Measurements from ENCODE around the gene RIPOR1.
A peak's percentile ranks its signal among the peaks of the same experiment; 100 is the strongest.

RIPOR1 gene

GRCh38 chr16:67548265-67549126 is 19.9 kb downstream of the RIPOR1 start:
- peak overlapping the region; percentile 79 for H3K4me3 Mint-ChIP-seq
- peak; percentile 63 for ATAC-seq (ENCODE audit: low read depth)
- H3K9me3 Mint-ChIP-seq = no peaks in the 10 kb centered on the region
- H3K36me3 Mint-ChIP-seq = peaks cover 15% of the 10 kb centered on the region
- peak overlapping the region; percentile 96 for H3K27ac Mint-ChIP-seq
- peaks cover 70% of the 10 kb centered on the region for H3K4me1 Mint-ChIP-seq
- no peak for DNase-seq (ENCODE audit: low spot score in 2 of 2)
- H3K27me3 Mint-ChIP-seq = no peaks in the 10 kb centered on the region

GRCh38 chr16:67549240-67549639 is 20.6 kb downstream of the RIPOR1 start:
- Mint-ChIP-seq H3K27ac (peak overlapping the region; percentile 96), H3K4me1 (peaks cover 66% of the 10 kb centered on the region), H3K36me3 (peaks cover 9% of the 10 kb centered on the region), H3K4me3 (no peak overlapping the region), H3K27me3 (no peaks in the 10 kb centered on the region), H3K9me3 (no peaks in the 10 kb centered on the region)
- ATAC-seq (ENCODE audit: low read depth) = no peak
- no peak for DNase-seq (ENCODE audit: low spot score in 2 of 2)

- peaks cover 62% of the 10 kb centered on the region for H3K4me1 Mint-ChIP-seq
- H3K9me3 Mint-ChIP-seq = no peaks in the 10 kb centered on the region
- no peaks in the 10 kb centered on the region for H3K27me3 Mint-ChIP-seq
- ATAC-seq (ENCODE audit: low read depth) (no peak), DNase-seq (ENCODE audit: low spot score in 2 of 2) (no peak)
- H3K36me3 Mint-ChIP-seq = peaks cover 9% of the 10 kb centered on the region
- peak overlapping the region; percentile 96 for H3K27ac Mint-ChIP-seq
- H3K4me3 Mint-ChIP-seq = no peak overlapping the region
These were observed 21.3 kb downstream of the RIPOR1 start for GRCh38 chr16:67549936-67550335.

GRCh38 chr16:67551091-67551490 is 22.5 kb downstream of the RIPOR1 start:
- Mint-ChIP-seq H3K27me3 (no peaks in the 10 kb centered on the region), H3K4me3 (no peak overlapping the region), H3K36me3 (peaks cover 9% of the 10 kb centered on the region), H3K4me1 (peaks cover 68% of the 10 kb centered on the region), H3K27ac (no peak overlapping the region), H3K9me3 (no peaks in the 10 kb centered on the region)
- no peak for DNase-seq (ENCODE audit: low spot score in 2 of 2)
- ATAC-seq (ENCODE audit: low read depth) = no peak

GRCh38 chr16:67551972-67552371 is 23.3 kb downstream of the RIPOR1 start:
- DNase-seq (ENCODE audit: low spot score in 2 of 2) = no peak
- Mint-ChIP-seq H3K36me3 (peaks cover 6% of the 10 kb centered on the region), H3K27ac (peak overlapping the region; percentile 84), H3K9me3 (no peaks in the 10 kb centered on the region), H3K27me3 (no peaks in the 10 kb centered on the region), H3K4me3 (peak overlapping the region; percentile 70), H3K4me1 (peaks cover 61% of the 10 kb centered on the region)
- no peak for ATAC-seq (ENCODE audit: low read depth)

- DNase-seq (ENCODE audit: low spot score in 2 of 2) = no peak
- no peaks in the 10 kb centered on the region for H3K9me3 Mint-ChIP-seq
- peak overlapping the region; percentile 84 for H3K27ac Mint-ChIP-seq
- no peak for ATAC-seq (ENCODE audit: low read depth)
- H3K27me3 Mint-ChIP-seq = no peaks in the 10 kb centered on the region
- H3K4me1 Mint-ChIP-seq = peaks cover 56% of the 10 kb centered on the region
- H3K4me3 Mint-ChIP-seq = peak overlapping the region; percentile 70
- peaks cover 6% of the 10 kb centered on the region for H3K36me3 Mint-ChIP-seq
These were observed 23.8 kb downstream of the RIPOR1 start for GRCh38 chr16:67552476-67552875.

GRCh38 chr16:67555795-67556212 is 27.2 kb downstream of the RIPOR1 start:
- Mint-ChIP-seq H3K4me3 (peak overlapping the region; percentile 47), H3K27me3 (no peaks in the 10 kb centered on the region), H3K27ac (peak overlapping the region; percentile 60), H3K9me3 (no peaks in the 10 kb centered on the region), H3K36me3 (peaks cover 7% of the 10 kb centered on the region), H3K4me1 (peaks cover 39% of the 10 kb centered on the region)
- DNase-seq (ENCODE audit: low spot score in 2 of 2) (no peak), ATAC-seq (ENCODE audit: low read depth) (peak; percentile 78)

GRCh38 chr16:67558859-67559258 is 30.2 kb downstream of the RIPOR1 start:
- DNase-seq (ENCODE audit: low spot score in 2 of 2) (no peak), ATAC-seq (ENCODE audit: low read depth) (no peak)
- H3K27ac Mint-ChIP-seq = peak overlapping the region; percentile 38
- no peaks in the 10 kb centered on the region for H3K27me3 Mint-ChIP-seq
- H3K4me1 Mint-ChIP-seq = peaks cover 30% of the 10 kb centered on the region
- H3K4me3 Mint-ChIP-seq = no peak overlapping the region
- H3K9me3 Mint-ChIP-seq = no peaks in the 10 kb centered on the region
- H3K36me3 Mint-ChIP-seq = peaks cover 6% of the 10 kb centered on the region

GRCh38 chr16:67560827-67561342 is 32.3 kb downstream of the RIPOR1 start:
- H3K27ac Mint-ChIP-seq = peak overlapping the region; percentile 36
- peaks cover 29% of the 10 kb centered on the region for H3K4me1 Mint-ChIP-seq
- peak overlapping the region; percentile 87 for H3K4me3 Mint-ChIP-seq
- no peaks in the 10 kb centered on the region for H3K9me3 Mint-ChIP-seq
- H3K36me3 Mint-ChIP-seq = peaks cover 6% of the 10 kb centered on the region
- H3K27me3 Mint-ChIP-seq = no peaks in the 10 kb centered on the region
- DNase-seq (ENCODE audit: low spot score in 2 of 2) = no peak
- no peak for ATAC-seq (ENCODE audit: low read depth)

- Mint-ChIP-seq H3K4me1 (peaks cover 27% of the 10 kb centered on the region), H3K27me3 (no peaks in the 10 kb centered on the region), H3K27ac (peak overlapping the region; percentile 36), H3K9me3 (no peaks in the 10 kb centered on the region), H3K36me3 (peaks cover 6% of the 10 kb centered on the region), H3K4me3 (peak overlapping the region; percentile 87)
- ATAC-seq (ENCODE audit: low read depth) = no peak
- no peak for DNase-seq (ENCODE audit: low spot score in 2 of 2)
These were observed 32.8 kb downstream of the RIPOR1 start for GRCh38 chr16:67561501-67561823.

GRCh38 chr16:67561824-67562525 is 33.3 kb downstream of the RIPOR1 start:
- Mint-ChIP-seq H3K9me3 (no peaks in the 10 kb centered on the region), H3K36me3 (peaks cover 6% of the 10 kb centered on the region), H3K27me3 (no peaks in the 10 kb centered on the region), H3K4me3 (peak overlapping the region; percentile 87), H3K27ac (peak overlapping the region; percentile 95), H3K4me1 (peaks cover 32% of the 10 kb centered on the region)
- peak; percentile 71 for ATAC-seq (ENCODE audit: low read depth)
- peak; percentile 93 to 96 for DNase-seq (ENCODE audit: low spot score in 2 of 2)

- Mint-ChIP-seq H3K27me3 (no peaks in the 10 kb centered on the region), H3K36me3 (peaks cover 6% of the 10 kb centered on the region), H3K9me3 (no peaks in the 10 kb centered on the region), H3K4me3 (peak within 1 kb of the TSS; percentile 93), H3K4me1 (peaks cover 35% of the 10 kb centered on the region), H3K27ac (peak within 1 kb of the TSS; percentile 95)
- peak; percentile 55 for ATAC-seq (ENCODE audit: low read depth)
- DNase-seq (ENCODE audit: low spot score in 2 of 2) = no peak
These were observed 33.9 kb downstream of the RIPOR1 start, which contains the start of gene CTCF for GRCh38 chr16:67562526-67562917. TSS of gene CTCF (plus strand) at chr16:67562526. CDS start at chr16:67610833, 48,307 bp downstream.

GRCh38 chr16:67562918-67563707 is 34.5 kb downstream of the RIPOR1 start:
- H3K9me3 Mint-ChIP-seq = no peaks in the 10 kb centered on the region
- no peaks in the 10 kb centered on the region for H3K27me3 Mint-ChIP-seq
- H3K27ac Mint-ChIP-seq = peak overlapping the region; percentile 95
- peak overlapping the region; percentile 93 for H3K4me3 Mint-ChIP-seq
- peaks cover 32% of the 10 kb centered on the region for H3K4me1 Mint-ChIP-seq
- DNase-seq (ENCODE audit: low spot score in 2 of 2) (peak; percentile 59 to 75), ATAC-seq (ENCODE audit: low read depth) (peak; percentile 17)
- H3K36me3 Mint-ChIP-seq = peaks cover 4% of the 10 kb centered on the region
